Gastrocnemius medialis (tissue), 4 donors: Measurements from ENCODE around the gene CEP104.

ENCODE experiments used
- CTCF ChIP-seq, 5 experiments: fragments of 450-650 bp in 3 of 5; fragments of 200-600 bp in 2 of 5; sonication (generic) in 2 of 5; IDR thresholded peaks in 4 of 5; conservative IDR thresholded peaks in 1 of 5; 1 replicate in 4 of 5; 2 replicates in 1 of 5; pipeline ENCODE4 v1.5.1; 2016 to 2019; ENCODE audit warnings: antibody characterized with exemption in 5 of 5, mild to moderate bottlenecking in 3 of 5, moderate library complexity in 3 of 5
- POLR2A ChIP-seq, 2 donors: fragments of 450-650 bp; IDR thresholded peaks; one replicate each; pipeline ENCODE4 v1.6.1; 2017; ENCODE audit warnings: antibody characterized with exemption in 2 of 2, mild to moderate bottlenecking in 2 of 2, moderate library complexity in 2 of 2

DNA sequence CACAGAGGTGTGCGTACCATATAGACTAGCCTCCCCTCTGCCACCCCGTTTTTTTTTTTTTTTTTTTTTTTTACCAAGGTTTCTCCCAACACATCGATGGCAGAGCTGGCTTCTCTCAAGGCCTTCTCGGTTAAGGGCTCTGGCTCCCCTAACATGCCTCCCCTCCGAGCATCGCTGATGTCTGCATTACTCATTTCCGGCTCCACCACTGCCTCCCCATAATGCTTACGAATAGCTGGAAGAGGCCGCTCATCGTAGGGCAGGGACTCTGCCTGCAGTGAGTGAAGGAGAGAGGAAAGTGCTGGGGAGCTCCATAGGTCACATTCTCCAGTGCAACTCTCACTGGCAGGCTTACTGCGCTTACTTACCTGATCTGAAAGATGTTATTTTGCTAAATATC lies 20.6 kb downstream of the CEP104 start:
- TF ChIP-seq CTCF (IDR thresholded peaks at IDR 0.05 in 4 of 5, conservative IDR thresholded peaks at IDR 0.05 in 1 of 5) (no peak), POLR2A (IDR thresholded peaks at IDR 0.05) (no peak)
